ENCODE data around the gene CDH6. TPM values are rescaled to one million over a fixed set of nuclear protein-coding genes. Genes with fewer than 3 reads are reported as not detected.

The CDH6 gene
- total RNA-seq, 1 donor from 2014 or later: 5.7 TPM

GRCh38 chr5:31375999-31376720 is 182.7 kb downstream of the CDH6 start:
- H3K9me3 ChIP-seq (ENCODE audit: control insufficient read depth in 3 of 3, low read length in 3 of 3): no peaks in the 10 kb centered on the region
- H3K27ac ChIP-seq (ENCODE audit: low read depth, low read length): no peak overlapping the region
- no peak overlapping the region for H3K9ac ChIP-seq (ENCODE audit: low read depth in 1 of 3, low read length in 3 of 3)

DNA sequence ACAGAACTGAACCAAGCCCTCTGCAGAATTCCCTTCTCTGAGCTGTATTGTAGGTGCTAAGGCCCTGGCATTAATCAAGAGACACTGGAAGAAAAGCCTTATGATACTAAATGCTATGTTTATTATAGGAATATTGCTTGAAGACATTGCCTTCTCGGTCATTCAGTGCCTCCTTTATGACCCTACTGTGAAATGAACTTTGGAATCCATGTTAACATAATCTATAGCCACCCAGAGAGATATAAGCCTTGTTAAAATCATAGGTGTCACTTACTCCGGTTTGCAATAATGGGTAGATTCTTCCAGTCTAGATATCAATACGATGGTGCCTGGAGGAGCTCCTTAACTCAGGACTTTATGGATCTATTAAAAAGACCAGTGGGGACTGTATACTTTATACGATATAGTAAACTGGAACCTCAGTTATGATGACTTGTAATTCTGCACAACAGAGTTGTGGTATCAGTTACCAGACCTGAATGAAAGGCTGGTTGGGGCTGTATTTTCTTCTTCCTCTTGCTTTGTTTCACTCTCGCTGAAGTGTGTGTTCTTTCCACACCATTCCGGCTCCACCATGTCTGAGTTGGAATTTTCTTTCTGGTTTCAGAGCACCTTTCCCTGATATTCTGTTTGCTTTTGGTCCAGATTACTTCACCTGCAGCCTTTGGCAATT is 183.9 kb downstream of the CDH6 start:
- no peak overlapping the region for H3K4me3 ChIP-seq (ENCODE audit: low read length in 3 of 3)
- no peaks in the 10 kb centered on the region for H3K4me1 ChIP-seq (ENCODE audit: control insufficient read depth in 3 of 3, insufficient read depth in 3 of 3, low read length in 3 of 3)
- no peaks in the 10 kb centered on the region for H3K9me3 ChIP-seq (ENCODE audit: control insufficient read depth in 3 of 3, low read length in 3 of 3)
- peaks cover 0 to 9% (median 5%) of the 10 kb centered on the region in 3 donors for H3K27me3 ChIP-seq (ENCODE audit: control insufficient read depth in 3 of 3, insufficient read depth in 3 of 3, low read length in 3 of 3)
- H3K36me3 ChIP-seq (ENCODE audit: control insufficient read depth in 3 of 3, insufficient read depth in 3 of 3, low read length in 3 of 3): no peaks in the 10 kb centered on the region
- no peak overlapping the region for H3K9ac ChIP-seq (ENCODE audit: low read depth in 1 of 3, low read length in 3 of 3)
- no peak overlapping the region for H3K27ac ChIP-seq (ENCODE audit: low read depth, low read length)

More at GRCh38 chr5:31375999-31376720, 182.7 kb downstream of the CDH6 start:
- no peaks in the 10 kb centered on the region for H3K36me3 ChIP-seq (ENCODE audit: control insufficient read depth in 3 of 3, insufficient read depth in 3 of 3, low read length in 3 of 3)
- no peaks in the 10 kb centered on the region for H3K4me1 ChIP-seq (ENCODE audit: control insufficient read depth in 3 of 3, insufficient read depth in 3 of 3, low read length in 3 of 3)
- H3K27me3 ChIP-seq (ENCODE audit: control insufficient read depth in 3 of 3, insufficient read depth in 3 of 3, low read length in 3 of 3): peaks cover 0 to 6% (median 0%) of the 10 kb centered on the region in 3 donors
- no peak overlapping the region for H3K4me3 ChIP-seq (ENCODE audit: low read length in 3 of 3)

DNA sequence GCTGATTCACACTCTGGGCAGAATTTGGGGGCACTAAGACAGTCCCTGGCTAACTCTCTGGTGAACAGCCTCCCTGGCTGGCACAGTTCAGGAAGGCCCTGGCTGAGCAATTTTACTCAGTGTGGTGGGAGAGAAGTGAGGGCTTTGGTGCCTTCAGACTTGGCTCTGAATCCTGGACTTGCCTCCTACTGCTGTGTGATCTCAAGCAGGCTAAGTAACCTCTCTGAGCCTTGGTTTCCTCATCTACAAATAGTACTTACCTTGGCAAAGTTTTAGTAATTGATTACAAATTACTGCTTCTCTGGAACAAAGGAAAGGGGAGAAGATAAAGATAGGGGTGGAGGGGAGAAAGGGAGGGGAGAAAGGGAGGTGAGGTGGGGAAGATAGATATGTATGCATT is 184.7 kb downstream of the CDH6 start:
- Histone ChIP-seq H3K9ac (ENCODE audit: low read depth in 1 of 3, low read length in 3 of 3) (no peak overlapping the region), H3K27ac (ENCODE audit: low read depth, low read length) (no peak overlapping the region), H3K4me3 (ENCODE audit: low read length in 3 of 3) (no peak overlapping the region), H3K27me3 (ENCODE audit: control insufficient read depth in 3 of 3, insufficient read depth in 3 of 3, low read length in 3 of 3) (peaks cover 0 to 9% (median 5%) of the 10 kb centered on the region in 3 donors), H3K36me3 (ENCODE audit: control insufficient read depth in 3 of 3, insufficient read depth in 3 of 3, low read length in 3 of 3) (no peaks in the 10 kb centered on the region), H3K4me1 (ENCODE audit: control insufficient read depth in 3 of 3, insufficient read depth in 3 of 3, low read length in 3 of 3) (no peaks in the 10 kb centered on the region), H3K9me3 (ENCODE audit: control insufficient read depth in 3 of 3, low read length in 3 of 3) (no peaks in the 10 kb centered on the region)

All from skeletal muscle tissue (tissue), 4 donors.